ENCODE results near the gene ABCA1.

DNA sequence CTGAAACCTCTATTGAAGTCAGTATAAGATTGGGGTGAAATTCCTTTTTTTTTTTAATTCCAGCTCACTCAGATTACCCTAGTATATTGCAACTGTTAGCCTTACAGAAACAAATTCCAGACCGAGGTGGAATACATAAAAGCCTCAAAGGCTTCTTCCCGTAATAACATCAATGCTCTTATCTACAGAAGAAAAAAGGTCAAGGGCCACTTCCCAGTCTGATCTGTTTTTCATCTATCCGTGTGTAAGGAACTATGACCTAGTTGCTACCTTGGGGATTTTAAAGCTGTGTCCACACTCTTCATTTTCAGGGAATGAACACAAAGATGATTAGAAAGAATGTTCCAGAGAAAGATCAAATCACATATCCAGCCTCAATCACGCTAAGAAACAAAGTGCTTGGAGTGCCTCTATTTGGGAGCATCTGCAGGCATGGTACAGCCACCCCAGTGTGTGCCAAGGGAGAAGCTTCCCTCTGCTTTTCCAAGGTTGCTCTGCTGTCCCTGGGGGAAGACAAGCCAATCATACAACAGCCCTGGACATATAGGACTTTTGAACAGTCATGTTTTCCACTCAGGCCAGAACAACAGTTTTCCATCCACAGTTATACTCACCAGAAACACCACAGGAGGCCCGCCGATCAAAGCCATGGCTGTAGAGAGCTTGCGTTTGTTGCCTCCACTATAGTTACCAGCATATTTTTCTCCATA is 140.5 kb downstream of the ABCA1 start:
- TF ChIP-seq PITX1 (CRISPR knock-in tag; IDR thresholded peaks at IDR 0.05) (no peak), ZNF746 (CRISPR knock-in tag; IDR thresholded peaks at IDR 0.05) (no peak), FOXP1 (IDR thresholded peaks at IDR 0.05) (no peak), FOXP1 (CRISPR knock-in tag; IDR thresholded peaks at IDR 0.05) (no peak), CBX5 (CRISPR knock-in tag; IDR thresholded peaks at IDR 0.05; ENCODE audit: borderline replicate concordance) (no peak), POLR2AphosphoS5 (IDR thresholded peaks at IDR 0.05; ENCODE audit: low read depth, low read length) (no peak; the same call in 1 of the 2 replicates), XRCC5 (optimal IDR thresholded peaks at IDR 0.05; ENCODE audit: low read length) (no peak), BRCA1 (CRISPR knock-in tag; IDR thresholded peaks at IDR 0.05) (no peak), CBX2 (IDR thresholded peaks at IDR 0.05; ENCODE audit: low read depth, low read length) (no peak), CBX2 (CRISPR knock-in tag; IDR thresholded peaks at IDR 0.05; ENCODE audit: low read depth) (no peak), ZNF772 (CRISPR knock-in tag; IDR thresholded peaks at IDR 0.05) (no peak)
- TF ChIP-seq, protein P1, sequence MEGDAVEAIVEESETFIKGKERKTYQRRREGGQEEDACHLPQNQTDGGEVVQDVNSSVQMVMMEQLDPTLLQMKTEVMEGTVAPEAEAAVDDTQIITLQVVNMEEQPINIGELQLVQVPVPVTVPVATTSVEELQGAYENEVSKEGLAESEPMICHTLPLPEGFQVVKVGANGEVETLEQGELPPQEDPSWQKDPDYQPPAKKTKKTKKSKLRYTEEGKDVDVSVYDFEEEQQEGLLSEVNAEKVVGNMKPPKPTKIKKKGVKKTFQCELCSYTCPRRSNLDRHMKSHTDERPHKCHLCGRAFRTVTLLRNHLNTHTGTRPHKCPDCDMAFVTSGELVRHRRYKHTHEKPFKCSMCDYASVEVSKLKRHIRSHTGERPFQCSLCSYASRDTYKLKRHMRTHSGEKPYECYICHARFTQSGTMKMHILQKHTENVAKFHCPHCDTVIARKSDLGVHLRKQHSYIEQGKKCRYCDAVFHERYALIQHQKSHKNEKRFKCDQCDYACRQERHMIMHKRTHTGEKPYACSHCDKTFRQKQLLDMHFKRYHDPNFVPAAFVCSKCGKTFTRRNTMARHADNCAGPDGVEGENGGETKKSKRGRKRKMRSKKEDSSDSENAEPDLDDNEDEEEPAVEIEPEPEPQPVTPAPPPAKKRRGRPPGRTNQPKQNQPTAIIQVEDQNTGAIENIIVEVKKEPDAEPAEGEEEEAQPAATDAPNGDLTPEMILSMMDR (CRISPR knock-in tag; IDR thresholded peaks at IDR 0.05), result no peak
